GM19238 (cell line): Measurements from ENCODE around the gene TRIM41.
"Not testable (repeated sequence)": the region's sequence is repeated elsewhere in the genome, so short reads cannot be mapped to it uniquely, and the experiment has no call there.

Experiments used
- DNase-seq: peaks from one replicate; pipeline ENCODE4 v3.0.0; 2011; ENCODE audit warnings: low spot score; ENCODE audit not compliant: insufficient read length

Gene TRIM41

GRCh38 chr5:181248277-181248676 lies 25.2 kb downstream of the TRIM41 start:
- no peak for DNase-seq

DNA sequence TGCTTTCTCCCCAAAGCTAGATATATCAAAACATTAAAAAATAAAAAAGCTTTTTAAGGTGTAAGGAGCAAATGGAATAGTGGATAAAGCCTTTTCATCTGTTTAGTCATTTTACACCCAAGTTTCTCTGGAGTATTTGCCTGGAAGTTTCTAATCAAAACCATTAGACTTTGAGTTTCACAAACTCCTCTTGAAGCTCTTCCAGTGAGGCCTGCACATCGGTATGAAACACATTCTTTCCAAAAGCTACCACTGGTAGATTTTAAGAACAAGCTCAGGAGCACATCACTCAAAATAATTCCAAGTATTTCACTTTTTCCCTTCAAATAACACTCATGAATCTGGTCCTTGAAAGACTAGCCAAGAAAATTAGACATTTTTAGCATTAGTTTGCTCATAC lies 32.2 kb downstream of the TRIM41 start:
- DNase-seq, result no peak

DNA sequence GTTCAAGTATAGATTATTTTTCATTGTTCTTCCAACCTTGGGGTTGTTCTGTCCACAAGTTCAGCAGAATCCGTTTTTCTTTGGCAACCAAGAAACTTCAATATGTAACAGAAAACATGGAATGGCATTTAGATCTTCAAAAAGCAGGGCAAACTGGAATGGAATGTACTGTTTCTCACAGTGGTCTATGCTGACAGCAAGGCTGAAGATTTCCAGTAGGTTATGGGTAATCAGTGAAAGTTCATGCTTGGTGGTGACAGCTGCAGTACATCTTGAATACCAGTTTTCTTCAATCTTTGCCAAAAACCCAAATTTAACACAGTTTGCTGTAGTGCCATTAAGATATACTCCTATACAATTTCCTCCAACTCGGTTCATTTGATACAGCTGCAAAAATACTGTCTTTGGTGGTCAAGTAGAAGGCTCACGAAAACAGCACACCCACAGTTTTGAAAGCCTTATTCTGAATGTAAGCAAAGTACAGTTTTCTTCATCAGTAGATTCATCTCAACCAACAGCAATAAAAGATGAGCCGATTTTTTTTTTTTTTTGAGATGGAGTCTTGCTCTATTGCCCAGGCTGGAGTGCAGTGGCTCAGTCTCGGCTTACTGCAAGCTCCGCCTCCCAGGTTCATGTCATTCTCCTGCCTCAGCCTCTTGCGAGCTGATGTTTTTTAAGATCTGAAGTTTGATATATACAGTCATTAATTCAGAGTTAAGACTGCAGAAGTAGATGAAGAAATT lies 32.9 kb downstream of the TRIM41 start:
- DNase-seq, result no peak

DNA sequence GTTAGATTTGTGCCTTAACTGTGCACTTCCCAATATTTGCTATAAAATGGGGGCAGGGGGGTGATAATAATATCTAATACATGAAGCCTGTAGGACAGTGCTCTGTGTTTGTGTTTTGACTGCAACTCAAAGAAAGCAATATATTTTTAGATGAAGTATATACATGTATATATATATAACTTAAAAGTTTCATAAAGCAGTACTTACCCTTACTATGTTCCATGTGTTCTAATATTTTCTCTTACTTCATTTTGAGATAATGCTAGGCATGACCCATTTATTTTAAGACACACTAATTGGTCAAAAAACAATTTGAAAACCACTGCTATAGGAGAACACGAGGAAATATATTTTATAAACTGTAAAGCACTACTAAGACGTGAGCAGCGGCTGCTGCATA lies 35.5 kb downstream of the TRIM41 start:
- no peak for DNase-seq

- no peak for DNase-seq
Observed at GRCh38 chr5:181259283-181259682, 36.2 kb downstream of the TRIM41 start.

GRCh38 chr5:181259974-181260719 lies 37.1 kb downstream of the TRIM41 start:
- DNase-seq, result no peak

- DNase-seq, result peak; percentile 81
Observed at GRCh38 chr5:181260720-181261319, 37.7 kb downstream of the TRIM41 start, which contains the start of gene TRIM52. Gene TRIM52, minus strand, starts transcription at chr5:181261143. Its CDS starts 330 bp downstream, at chr5:181260813.

DNA sequence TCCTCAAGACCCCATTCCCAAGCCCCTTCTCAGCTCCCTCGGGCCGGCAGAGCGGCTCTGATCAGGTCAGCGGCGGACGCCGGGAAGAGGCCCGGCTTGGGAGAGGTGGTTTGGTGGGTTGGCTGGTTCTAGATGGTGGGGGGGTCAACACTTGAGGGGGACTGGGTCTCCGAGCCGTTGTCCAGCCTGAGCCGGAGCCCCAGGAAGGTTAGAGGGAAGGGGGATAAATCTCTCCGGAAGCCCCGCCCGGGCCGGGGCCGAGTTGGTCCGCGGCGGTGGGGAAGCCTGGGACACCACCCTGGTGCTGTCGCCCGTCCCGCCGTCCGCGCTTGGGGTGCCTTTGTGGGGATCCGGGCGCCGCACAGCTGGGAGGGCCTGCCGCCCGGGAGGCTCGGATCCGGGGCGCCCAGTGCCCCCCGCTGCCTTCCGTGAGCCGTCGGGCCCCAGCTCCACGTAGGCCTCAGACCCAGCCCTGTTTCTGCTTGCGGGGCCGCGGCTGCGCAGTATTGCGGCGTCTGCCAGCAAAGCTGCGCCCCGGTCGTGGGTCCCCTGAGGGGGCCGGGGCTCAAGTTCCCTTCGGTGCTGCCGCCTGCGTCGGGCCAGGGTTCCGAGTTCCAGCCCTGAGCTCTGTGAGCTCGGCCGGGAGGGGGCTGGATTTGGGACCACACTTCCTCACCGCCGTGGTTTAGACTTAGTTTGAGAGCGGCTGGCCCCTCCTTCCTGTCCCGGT lies 38.4 kb downstream of the TRIM41 start:
- DNase-seq, result peak; percentile 53

DNA sequence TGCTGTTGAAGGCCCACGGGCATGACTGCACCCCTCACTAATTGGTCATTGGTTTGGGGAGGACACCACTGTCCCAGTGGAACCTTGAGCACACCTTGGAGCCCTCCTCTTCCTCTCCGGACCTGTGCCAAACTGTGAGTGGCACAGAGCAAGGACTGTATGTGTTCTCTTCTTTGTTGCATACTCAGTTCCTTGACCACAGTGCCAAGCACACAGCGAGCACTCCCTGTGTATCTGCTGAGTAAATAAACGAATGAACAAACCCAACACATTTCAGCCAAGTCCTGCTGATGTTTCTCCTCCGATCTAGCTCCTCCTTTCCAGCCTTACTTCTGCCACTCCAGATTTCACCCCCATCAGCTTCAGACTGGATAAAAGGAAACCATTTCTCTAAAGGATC lies 40.6 kb downstream of the TRIM41 start:
- no peak for DNase-seq

GRCh38 chr5:181265092-181265671 lies 42.1 kb downstream of the TRIM41 start:
- no peak for DNase-seq

DNA sequence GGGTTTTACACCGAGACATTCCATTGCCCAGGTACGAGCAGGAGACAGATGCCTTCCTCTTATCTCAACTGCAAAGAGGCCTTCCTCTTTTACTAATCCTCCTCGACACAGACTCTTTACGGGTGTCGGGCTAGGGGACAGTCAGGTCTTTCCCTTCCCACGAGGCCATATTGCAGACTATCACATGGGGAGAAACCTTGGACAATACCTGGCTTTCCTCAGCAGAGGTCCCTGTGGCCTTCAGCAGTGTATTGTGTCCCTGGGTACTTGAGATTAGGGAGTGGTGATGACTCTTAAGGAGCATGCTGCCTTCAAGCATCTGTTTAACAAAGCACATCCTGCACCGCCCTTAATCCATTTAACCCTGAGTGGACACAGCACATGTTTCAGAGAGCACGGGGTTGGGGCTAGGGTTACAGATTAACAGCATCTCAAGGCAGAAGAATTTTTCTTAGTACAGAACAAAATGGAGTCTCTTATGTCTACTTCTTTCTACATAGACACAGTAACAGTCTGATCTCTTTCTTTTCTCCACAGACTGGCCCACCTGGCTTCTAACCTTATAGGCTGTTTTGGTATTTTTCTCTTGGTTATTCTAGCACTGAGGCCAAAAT lies 44.3 kb downstream of the TRIM41 start:
- DNase-seq, result not testable (repeated sequence)

DNA sequence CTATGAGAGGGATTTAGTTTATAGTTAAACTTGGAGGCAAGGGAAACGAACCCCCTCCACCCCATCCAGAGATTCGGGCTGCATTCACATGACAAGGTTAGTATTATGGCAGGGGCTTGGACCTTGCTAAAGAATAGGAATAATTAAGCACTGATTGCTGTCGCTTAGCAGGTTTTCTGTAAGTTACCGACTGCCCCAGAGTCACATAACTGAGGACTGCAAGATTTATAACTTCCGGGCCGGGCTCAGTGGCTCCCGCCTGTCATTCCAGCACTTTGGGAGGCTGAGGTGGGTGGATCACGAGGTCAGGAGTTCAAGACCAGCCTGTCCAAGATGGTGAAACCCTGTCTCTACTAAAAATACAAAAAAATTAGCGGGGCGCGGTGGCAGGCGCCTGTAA lies 44.8 kb downstream of the TRIM41 start:
- not testable (repeated sequence) for DNase-seq

DNA sequence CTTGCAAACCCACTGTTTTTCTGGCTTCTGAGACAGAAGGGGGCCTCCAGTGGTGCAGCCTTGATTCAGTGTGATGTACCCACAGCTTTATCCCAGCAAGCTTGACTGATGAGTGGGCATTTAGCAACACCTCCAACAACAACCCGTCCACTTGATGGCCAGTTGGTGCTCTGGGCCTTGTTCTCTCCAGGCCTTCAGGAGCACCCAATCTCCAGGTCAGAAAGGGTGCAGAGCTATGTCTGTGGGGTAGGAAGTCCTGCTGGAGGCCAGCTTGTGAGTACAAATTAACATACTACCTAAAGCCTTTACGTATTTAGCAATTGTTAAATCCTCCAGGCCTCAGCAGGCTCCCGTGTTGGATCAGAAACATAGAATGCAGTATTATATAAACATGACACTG lies 48.0 kb downstream of the TRIM41 start:
- no peak for DNase-seq

GRCh38 chr5:181273433-181273744 lies 50.3 kb downstream of the TRIM41 start:
- DNase-seq, result not testable (repeated sequence)

DNA sequence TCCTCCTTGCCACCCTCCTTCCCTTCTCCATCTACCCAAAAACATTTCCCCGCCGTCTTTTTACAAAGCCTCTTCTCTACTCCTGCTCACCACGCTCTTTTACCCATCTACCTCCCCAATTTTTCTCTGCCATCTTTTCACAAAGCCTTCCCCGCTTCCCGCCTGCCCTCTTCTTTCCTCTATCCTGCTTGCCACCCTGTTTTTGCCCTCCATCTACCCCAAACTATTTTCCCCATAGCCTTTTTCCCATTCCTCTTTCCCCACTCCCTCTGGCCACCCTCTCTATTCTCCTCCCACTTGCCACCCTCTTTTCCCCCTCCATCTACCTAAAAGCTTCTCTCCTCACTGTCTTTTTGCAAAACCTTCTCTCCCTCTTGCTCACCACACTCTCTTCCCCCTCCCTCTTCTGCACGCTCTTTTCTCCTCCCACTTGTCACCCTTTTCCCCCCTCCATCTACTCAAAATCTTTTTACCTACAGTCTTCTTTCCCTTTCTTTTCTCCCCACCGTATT lies 57.2 kb downstream of the TRIM41 start:
- DNase-seq, result no peak

- DNase-seq, result no peak
Observed at GRCh38 chr5:181281077-181281983, 58.2 kb downstream of the TRIM41 start.

DNA sequence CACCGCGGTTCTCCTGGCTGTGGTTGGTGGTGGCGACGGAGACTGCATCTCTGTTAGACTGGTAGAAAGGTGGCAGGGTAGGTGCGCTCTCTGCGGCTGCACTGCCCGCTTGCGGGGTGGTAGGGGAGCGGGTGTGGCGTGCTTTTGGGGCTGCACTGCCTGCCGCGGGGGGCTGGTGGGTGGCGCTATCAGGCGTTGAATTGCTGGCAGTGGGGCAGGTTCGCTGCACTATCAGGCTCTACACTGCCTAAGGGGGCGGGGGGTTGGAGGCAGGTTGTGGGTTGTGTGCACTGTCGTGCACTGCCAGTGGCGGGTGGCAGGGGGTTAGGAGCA lies 58.9 kb downstream of the TRIM41 start:
- no peak for DNase-seq

DNA sequence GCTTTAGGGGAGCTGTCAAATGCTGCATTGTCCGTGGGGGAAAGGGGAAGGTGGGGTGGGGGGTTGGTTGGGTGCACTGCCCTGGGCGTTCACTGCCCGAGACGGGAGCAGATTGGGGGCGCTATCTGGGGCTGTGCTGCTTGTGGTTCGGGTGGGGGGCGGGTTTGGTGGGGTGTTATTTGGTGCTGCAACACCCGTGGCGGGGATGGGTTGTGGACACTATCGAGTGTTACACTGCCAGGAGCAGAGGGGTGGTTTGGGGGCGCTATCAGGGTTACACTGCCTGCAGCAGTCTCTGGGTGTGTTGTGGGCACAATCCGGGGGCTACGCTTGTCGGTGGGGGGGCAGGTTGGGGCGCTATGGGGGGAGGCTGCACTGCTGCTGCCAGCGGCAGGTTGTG lies 59.3 kb downstream of the TRIM41 start:
- DNase-seq, result not testable (repeated sequence)

DNA sequence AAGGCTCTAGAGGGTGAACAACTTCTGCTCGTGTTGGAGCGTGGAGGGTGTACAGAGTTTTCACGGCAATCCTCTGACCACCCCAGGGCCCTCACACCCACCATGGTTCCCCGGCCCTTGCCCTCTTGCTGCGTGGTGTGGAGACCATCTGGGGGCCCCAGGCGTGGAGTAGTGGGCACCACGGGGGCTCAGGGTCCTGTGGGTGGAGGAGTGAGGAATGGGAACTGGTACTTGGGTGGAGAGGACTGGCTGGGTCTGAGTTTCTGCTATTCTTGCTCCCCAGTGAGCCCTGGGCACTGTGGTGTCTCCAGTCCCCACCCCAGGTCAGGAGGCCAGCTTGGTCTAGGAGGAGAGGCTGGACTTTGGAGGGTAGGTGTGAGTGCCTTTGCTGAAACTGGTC lies 59.8 kb downstream of the TRIM41 start:
- no peak for DNase-seq

DNA sequence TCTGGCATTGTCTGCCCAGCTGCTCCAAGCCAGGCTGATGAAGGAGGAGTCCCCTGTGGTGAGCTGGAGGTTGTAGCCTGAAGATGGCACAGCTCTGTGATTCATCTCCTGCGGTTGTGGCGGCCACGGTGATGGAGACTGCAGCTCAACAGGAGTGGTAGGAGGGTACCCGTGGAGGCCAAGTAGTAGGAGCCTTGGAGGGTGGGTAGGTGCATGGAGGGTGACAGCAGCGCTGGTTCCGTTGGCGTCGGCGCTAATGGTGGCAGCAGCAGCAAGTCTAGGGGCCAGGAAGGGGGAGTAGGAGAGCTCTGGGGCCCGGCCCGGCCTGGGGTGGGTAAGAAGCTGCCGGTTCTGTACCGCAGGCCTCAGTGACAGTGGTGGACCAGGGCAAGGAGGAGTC lies 60.3 kb downstream of the TRIM41 start:
- no peak for DNase-seq
